ENCODE data around the gene RPAIN. TPM values are rescaled to one million over a fixed set of nuclear protein-coding genes. Genes with fewer than 3 reads are reported as not detected.

The RPAIN gene
- total and polyA plus RNA-seq, 10 of the 15 experiments (the other 5 are each of a cell fraction or from before 2014, with no cell fraction given): 45.8 to 109 (median 70.5) TPM

- TF ChIP-seq ZBTB40 (IDR thresholded peaks at IDR 0.05; ENCODE audit: borderline replicate concordance): peak; percentile 76; the same call in 1 of the 2 replicates
- peak; percentile 31; the same call in 1 of the 2 replicates for TF ChIP-seq HDGF (IDR thresholded peaks at IDR 0.05)
- peak; percentile 88 for TF ChIP-seq DPF2 (IDR thresholded peaks at IDR 0.05)
- peak; percentile 47 for TF ChIP-seq SP1 (IDR thresholded peaks at IDR 0.05; ENCODE audit: low read depth, low read length)
- no peak for TF ChIP-seq HDAC2 (IDR thresholded peaks at IDR 0.05)
- peak; percentile 44; the same call in 1 of the 2 replicates for TF ChIP-seq MLLT1 (IDR thresholded peaks at IDR 0.05)
- TF ChIP-seq MXI1 (IDR thresholded peaks at IDR 0.05; ENCODE audit: low read depth, low read length): peak; percentile 96
- no peak for TF ChIP-seq CREM (IDR thresholded peaks at IDR 0.05; ENCODE audit: low read depth)
- TF ChIP-seq NFYB (IDR thresholded peaks at IDR 0.05; ENCODE audit: insufficient read depth, low read depth, low read length): no peak
- TF ChIP-seq TCF12 (IDR thresholded peaks at IDR 0.05; ENCODE audit: low read depth, low read length): peak; percentile 39; the same call in 1 of the 2 replicates
- peak; percentile 47; the same call in 1 of the 2 replicates for TF ChIP-seq IRF4 (IDR thresholded peaks at IDR 0.05; ENCODE audit: low read depth, low read length)
- peak; percentile 79 for TF ChIP-seq ELK1 (IDR thresholded peaks at IDR 0.05; ENCODE audit: low read depth, low read length)
Observed at GRCh38 chr17:5438716-5439445, 18.9 kb downstream of the RPAIN start, which contains the start of gene C1QBP (continued).
